Gastrocnemius medialis (tissue), 4 donors: ENCODE data around the gene CHST11. TPM values are rescaled to one million over a fixed set of nuclear protein-coding genes. Genes with fewer than 3 reads are reported as not detected.

ENCODE experiments used
- ATAC-seq, 2 donors: fragments of 150-250 bp; one replicate each; pipeline ENCODE4 v1.9.1; 2016
- DNase-seq, 2 donors: peaks; one replicate each; pipeline ENCODE4 v3.0.0-alpha.2; 2019
- H3K27ac ChIP-seq, 4 donors: fragments of 200-600 bp; sonication (generic); 1 replicate in 1 of 4; 2 replicates in 3 of 4; pipeline ENCODE4 v1.5.1; 2016 to 2018; ENCODE audit warnings: mild to moderate bottlenecking in 2 of 4, moderate library complexity in 1 of 4
- H3K27me3 ChIP-seq, 3 donors: fragments of 200-600 bp; sonication (generic) in 2 of 3; 1 replicate in 1 of 3; 2 replicates in 2 of 3; pipeline versions ENCODE4 v1.5.1 to v1.6.0; 2016 to 2019; ENCODE audit warnings: mild to moderate bottlenecking in 1 of 3, moderate library complexity in 1 of 3
- H3K36me3 ChIP-seq, 2 donors: fragments of 200-600 bp; sonication (generic) in 1 of 2; one replicate each; pipeline ENCODE4 v1.5.1; 2017 to 2018
- H3K4me1 ChIP-seq, 2 donors: fragments of 200-600 bp; sonication (generic) in 1 of 2; one replicate each; pipeline ENCODE4 v1.5.1; 2016 to 2017; ENCODE audit warnings: mild to moderate bottlenecking in 2 of 2
- H3K4me3 ChIP-seq, 4 donors: fragments of 200-600 bp; sonication (generic) in 3 of 4; 1 replicate in 1 of 4; 2 replicates in 3 of 4; pipeline ENCODE4 v1.5.1; 2016 to 2019; ENCODE audit warnings: mild to moderate bottlenecking in 2 of 4
- H3K9me3 ChIP-seq, 3 donors: fragments of 200-600 bp; sonication (generic) in 2 of 3; 1 replicate in 1 of 3; 2 replicates in 2 of 3; pipeline ENCODE4 v1.5.1; 2016 to 2019
- POLR2A ChIP-seq, 2 donors: fragments of 450-650 bp; IDR thresholded peaks; one replicate each; pipeline ENCODE4 v1.6.1; 2017; ENCODE audit warnings: antibody characterized with exemption in 2 of 2, mild to moderate bottlenecking in 2 of 2, moderate library complexity in 2 of 2
- in situ Hi-C, 4 donors: fragments of 200-750 bp; cut with MboI; loops; one replicate each; pipeline versions ENCODE4 v1.15.0 to v1.8.0; 2017; ENCODE audit warnings: low sequenced_read_pairs in 4 of 4
- intact Hi-C: fragments of 100-400 bp; cut with DNase I; formaldehyde crosslinking; loops from one replicate; pipeline ENCODE4 v1.15.1; 2023; ENCODE audit warnings: low total_unique reads
- total RNA-seq, 4 donors: library from RNA; depleted of rRNA; stranded (reverse); fragments of >200 nt; gene quantifications; one replicate each; pipeline versions ENCODE4 v1.1.0 to v1.2.3, GENCODE V29; 2016
- TF ChIP-seq, protein P1 (sequence below), 5 experiments: fragments of 450-650 bp in 3 of 5; fragments of 200-600 bp in 2 of 5; sonication (generic) in 2 of 5; IDR thresholded peaks in 4 of 5; conservative IDR thresholded peaks in 1 of 5; 1 replicate in 4 of 5; 2 replicates in 1 of 5; pipeline ENCODE4 v1.5.1; 2016 to 2019; ENCODE audit warnings: antibody characterized with exemption in 5 of 5, mild to moderate bottlenecking in 3 of 5, moderate library complexity in 3 of 5

Gene CHST11
- total RNA-seq, 4 donors from 2014 or later, result 0.17 to 2.1 (median 1.4) TPM

DNA sequence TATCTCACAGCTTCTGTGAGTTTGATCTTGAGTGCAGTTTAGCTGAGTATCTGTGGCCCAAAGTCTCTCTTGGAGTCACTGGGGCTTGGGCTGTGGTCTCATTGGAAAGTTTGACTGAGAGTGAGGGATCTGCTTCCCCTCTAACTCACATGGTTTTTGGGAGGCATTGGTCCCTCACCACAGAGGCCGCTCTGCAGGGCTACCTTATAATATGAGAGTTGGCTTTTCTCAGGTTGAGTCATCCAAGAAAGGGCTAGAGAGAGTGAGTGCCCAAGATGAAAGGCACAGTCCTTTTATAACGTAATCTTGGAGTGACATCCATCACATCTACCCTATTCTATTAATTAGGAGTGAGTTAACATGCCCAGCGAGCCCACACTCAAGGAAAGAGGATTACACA lies 325.5 kb downstream of the CHST11 start:
- no peaks in the 10 kb centered on the region for H3K9me3 ChIP-seq
- DNase-seq (no peak), ATAC-seq (no peak)
- H3K27ac ChIP-seq, result no peak overlapping the region
- no peaks in the 10 kb centered on the region for H3K36me3 ChIP-seq
- H3K4me3 ChIP-seq, result no peak overlapping the region
- no peaks in the 10 kb centered on the region for H3K4me1 ChIP-seq
- in situ Hi-C loops, result no loop called here
- H3K27me3 ChIP-seq, result no peaks in the 10 kb centered on the region
- intact Hi-C loops, result no loop called here
- no peak for TF ChIP-seq POLR2A (IDR thresholded peaks at IDR 0.05)
- TF ChIP-seq, protein P1, sequence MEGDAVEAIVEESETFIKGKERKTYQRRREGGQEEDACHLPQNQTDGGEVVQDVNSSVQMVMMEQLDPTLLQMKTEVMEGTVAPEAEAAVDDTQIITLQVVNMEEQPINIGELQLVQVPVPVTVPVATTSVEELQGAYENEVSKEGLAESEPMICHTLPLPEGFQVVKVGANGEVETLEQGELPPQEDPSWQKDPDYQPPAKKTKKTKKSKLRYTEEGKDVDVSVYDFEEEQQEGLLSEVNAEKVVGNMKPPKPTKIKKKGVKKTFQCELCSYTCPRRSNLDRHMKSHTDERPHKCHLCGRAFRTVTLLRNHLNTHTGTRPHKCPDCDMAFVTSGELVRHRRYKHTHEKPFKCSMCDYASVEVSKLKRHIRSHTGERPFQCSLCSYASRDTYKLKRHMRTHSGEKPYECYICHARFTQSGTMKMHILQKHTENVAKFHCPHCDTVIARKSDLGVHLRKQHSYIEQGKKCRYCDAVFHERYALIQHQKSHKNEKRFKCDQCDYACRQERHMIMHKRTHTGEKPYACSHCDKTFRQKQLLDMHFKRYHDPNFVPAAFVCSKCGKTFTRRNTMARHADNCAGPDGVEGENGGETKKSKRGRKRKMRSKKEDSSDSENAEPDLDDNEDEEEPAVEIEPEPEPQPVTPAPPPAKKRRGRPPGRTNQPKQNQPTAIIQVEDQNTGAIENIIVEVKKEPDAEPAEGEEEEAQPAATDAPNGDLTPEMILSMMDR (IDR thresholded peaks at IDR 0.05 in 4 of 5, conservative IDR thresholded peaks at IDR 0.05 in 1 of 5), result no peak

DNA sequence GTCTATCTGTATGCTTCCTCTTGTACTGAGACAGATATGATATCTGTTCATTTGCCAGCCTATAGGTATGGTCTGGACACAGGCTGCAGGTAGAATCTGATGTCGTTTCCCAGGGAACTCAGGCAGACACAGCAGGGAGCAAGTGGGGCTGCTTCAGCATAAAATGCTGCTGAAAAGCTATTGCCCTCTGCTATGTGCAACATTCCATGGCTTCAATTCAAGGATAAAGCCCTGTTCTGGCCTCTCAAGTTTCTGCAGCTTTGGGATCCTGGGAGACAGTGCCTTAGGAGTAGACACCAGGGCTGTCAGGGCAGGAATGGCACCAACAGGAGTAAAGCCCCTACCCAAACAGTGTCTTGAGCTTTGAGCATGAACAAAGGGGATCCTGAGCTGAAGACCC lies 327.8 kb downstream of the CHST11 start:
- H3K27ac ChIP-seq, result no peak overlapping the region

DNA sequence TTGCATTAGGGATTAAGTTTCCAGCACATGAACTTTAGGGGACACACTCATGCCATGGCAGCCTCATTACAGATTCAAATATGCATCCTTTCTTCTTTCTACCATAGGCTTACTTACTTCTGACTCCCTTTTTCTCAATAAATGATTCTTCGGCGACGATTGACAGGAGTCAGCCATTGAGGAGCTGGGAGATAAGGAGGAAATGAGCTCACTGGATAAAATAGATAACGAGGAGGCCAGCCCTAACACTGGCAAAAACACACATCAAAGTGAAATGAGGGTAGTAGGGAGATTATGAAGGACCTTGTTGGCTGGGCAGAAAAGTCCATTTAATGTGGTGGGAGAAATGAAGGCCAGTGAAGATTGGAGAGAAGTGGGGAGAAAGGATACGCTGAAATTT lies 329.1 kb downstream of the CHST11 start:
- Histone ChIP-seq H3K27me3 (no peaks in the 10 kb centered on the region), H3K4me1 (no peaks in the 10 kb centered on the region), H3K27ac (no peak overlapping the region), H3K4me3 (no peak overlapping the region), H3K36me3 (no peaks in the 10 kb centered on the region), H3K9me3 (no peaks in the 10 kb centered on the region)
- DNase-seq, result no peak
- ATAC-seq, result no peak
- TF ChIP-seq, protein P1 (IDR thresholded peaks at IDR 0.05 in 4 of 5, conservative IDR thresholded peaks at IDR 0.05 in 1 of 5), result no peak
- no peak for TF ChIP-seq POLR2A (IDR thresholded peaks at IDR 0.05)
- in situ Hi-C loops (no loop called here), intact Hi-C loops (no loop called here)

More for the DNA sequence above, 327.8 kb downstream of the CHST11 start:
- no peaks in the 10 kb centered on the region for H3K36me3 ChIP-seq
- H3K9me3 ChIP-seq, result no peaks in the 10 kb centered on the region
- ATAC-seq (no peak), DNase-seq (no peak)
- no peaks in the 10 kb centered on the region for H3K27me3 ChIP-seq
- intact Hi-C loops (no loop called here), in situ Hi-C loops (no loop called here)
- H3K4me1 ChIP-seq, result no peaks in the 10 kb centered on the region
- no peak overlapping the region for H3K4me3 ChIP-seq
- TF ChIP-seq POLR2A (IDR thresholded peaks at IDR 0.05), result no peak
- TF ChIP-seq, protein P1 (IDR thresholded peaks at IDR 0.05 in 4 of 5, conservative IDR thresholded peaks at IDR 0.05 in 1 of 5), result no peak

DNA sequence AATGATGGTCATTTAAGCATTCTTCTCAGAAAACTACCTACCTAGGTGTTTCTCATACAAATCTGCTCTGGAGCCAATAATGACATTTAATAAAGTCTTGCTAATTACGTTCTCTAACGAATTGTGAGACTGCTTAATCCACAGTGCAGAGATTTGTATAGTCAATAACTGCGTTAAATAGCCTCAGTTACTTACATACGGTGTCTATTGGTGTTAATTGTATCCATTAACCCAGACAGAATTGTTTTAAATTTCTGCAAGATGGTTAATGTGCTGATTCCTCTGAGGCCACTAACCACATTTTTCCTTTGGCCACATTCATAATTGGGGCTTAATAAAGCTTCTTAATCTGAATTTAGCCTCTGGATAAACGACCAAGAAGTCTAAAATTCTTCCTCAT lies 329.6 kb downstream of the CHST11 start:
- no peak for ATAC-seq
- TF ChIP-seq POLR2A (IDR thresholded peaks at IDR 0.05), result no peak
- TF ChIP-seq, protein P1 (IDR thresholded peaks at IDR 0.05 in 4 of 5, conservative IDR thresholded peaks at IDR 0.05 in 1 of 5), result no peak
- no peak overlapping the region for H3K27ac ChIP-seq
- intact Hi-C loops (no loop called here), in situ Hi-C loops (no loop called here)
- H3K27me3 ChIP-seq, result no peaks in the 10 kb centered on the region
- no peaks in the 10 kb centered on the region for H3K36me3 ChIP-seq
- H3K9me3 ChIP-seq, result no peaks in the 10 kb centered on the region
- H3K4me1 ChIP-seq, result no peaks in the 10 kb centered on the region
- DNase-seq, result no peak
- H3K4me3 ChIP-seq, result no peak overlapping the region

DNA sequence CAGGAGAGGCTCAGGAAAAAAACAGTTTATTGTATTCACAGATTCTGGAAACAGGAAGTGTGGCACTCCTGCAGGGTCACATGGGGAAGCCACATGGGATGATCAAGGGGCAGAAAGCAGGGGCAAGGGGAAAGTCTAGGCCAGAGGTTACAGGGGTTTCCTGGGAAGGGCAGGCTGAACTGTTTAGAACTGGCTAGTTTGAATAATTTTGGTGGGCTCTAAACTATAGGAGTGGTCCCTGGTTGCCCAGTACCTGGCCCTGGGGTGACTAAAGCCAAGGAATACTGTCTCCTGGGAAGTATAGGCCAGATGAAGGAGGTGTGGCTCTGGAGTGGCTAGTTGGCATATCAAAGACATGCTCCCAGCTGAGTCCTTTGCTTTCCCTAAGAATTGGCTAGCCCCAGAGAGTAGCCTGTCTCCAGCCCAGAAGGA lies 332.1 kb downstream of the CHST11 start:
- TF ChIP-seq, protein P1 (IDR thresholded peaks at IDR 0.05 in 4 of 5, conservative IDR thresholded peaks at IDR 0.05 in 1 of 5), result no peak
- no peak for TF ChIP-seq POLR2A (IDR thresholded peaks at IDR 0.05)

More for the DNA sequence above, 332.1 kb downstream of the CHST11 start:
- Histone ChIP-seq H3K4me3 (no peak overlapping the region), H3K36me3 (no peaks in the 10 kb centered on the region), H3K4me1 (peaks cover 3 to 7% of the 10 kb centered on the region in 2 donors), H3K9me3 (no peaks in the 10 kb centered on the region), H3K27ac (no peak overlapping the region), H3K27me3 (no peaks in the 10 kb centered on the region)
- no peak for ATAC-seq
- in situ Hi-C loops (no loop called here), intact Hi-C loops (no loop called here)
- no peak for DNase-seq
